Measurements from ENCODE around the gene SRSF2.

The SRSF2 gene

GRCh38 chr17:76758570-76758969, 21.4 kb upstream of the SRSF2 start:
- DNase-seq (ENCODE audit: low read depth) = no peak
- H3K4me3 ChIP-seq (ENCODE audit: low read depth, low read length) = no peak overlapping the region
- TF ChIP-seq CTCF (conservative IDR thresholded peaks at IDR 0.05; ENCODE audit: low read depth, low read length) = no peak

GRCh38 chr17:76757256-76757655, 20.1 kb upstream of the SRSF2 start:
- H3K4me3 ChIP-seq (ENCODE audit: low read depth, low read length) = no peak overlapping the region
- DNase-seq (ENCODE audit: low read depth) = no peak
- no peak for TF ChIP-seq CTCF (conservative IDR thresholded peaks at IDR 0.05; ENCODE audit: low read depth, low read length)

GRCh38 chr17:76755285-76755684, 18.2 kb upstream of the SRSF2 start:
- H3K4me3 ChIP-seq (ENCODE audit: low read depth, low read length) = no peak overlapping the region
- no peak for TF ChIP-seq CTCF (conservative IDR thresholded peaks at IDR 0.05; ENCODE audit: low read depth, low read length)
- DNase-seq (ENCODE audit: low read depth) = no peak

- H3K4me3 ChIP-seq (ENCODE audit: low read depth, low read length) = no peak overlapping the region
- no peak for DNase-seq (ENCODE audit: low read depth)
- no peak for TF ChIP-seq CTCF (conservative IDR thresholded peaks at IDR 0.05; ENCODE audit: low read depth, low read length)
Measured at GRCh38 chr17:76753061-76753961, 16.2 kb upstream of the SRSF2 start.

- TF ChIP-seq CTCF (conservative IDR thresholded peaks at IDR 0.05; ENCODE audit: low read depth, low read length) = no peak
- DNase-seq (ENCODE audit: low read depth) = no peak
- no peak overlapping the region for H3K4me3 ChIP-seq (ENCODE audit: low read depth, low read length)
Measured at GRCh38 chr17:76752006-76752405, 14.9 kb upstream of the SRSF2 start.

GRCh38 chr17:76751416-76751993, 14.4 kb upstream of the SRSF2 start:
- no peak overlapping the region for H3K4me3 ChIP-seq (ENCODE audit: low read depth, low read length)
- no peak for TF ChIP-seq CTCF (conservative IDR thresholded peaks at IDR 0.05; ENCODE audit: low read depth, low read length)

More at GRCh38 chr17:76751416-76751993, 14.4 kb upstream of the SRSF2 start:
- no peak for DNase-seq (ENCODE audit: low read depth)
